ENCODE measurements around the gene CYS1.
"Not testable (repeated sequence)": the region's sequence is repeated elsewhere in the genome, so short reads cannot be mapped to it uniquely, and the experiment has no call there.

The CYS1 gene

DNA sequence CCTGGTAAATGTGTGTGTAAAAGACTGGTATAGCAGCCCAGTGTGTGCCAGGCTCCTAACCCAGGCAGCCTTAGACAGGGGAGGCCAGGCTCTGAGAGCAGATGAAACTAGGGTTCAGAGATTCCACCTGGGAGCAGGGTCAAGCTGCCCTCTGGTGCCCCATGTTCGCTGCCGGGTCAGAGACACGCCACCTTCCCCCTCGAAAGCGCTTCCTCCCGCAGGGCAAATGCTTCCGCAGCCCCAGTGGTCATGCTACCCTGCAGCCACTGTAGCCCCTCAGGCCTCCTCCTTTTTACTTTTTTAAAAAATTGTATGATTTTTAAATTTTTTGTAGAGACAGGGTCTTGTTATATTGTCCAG, 47.5 kb downstream of the CYS1 start:
- no peak overlapping the region for H3K4me3 ChIP-seq (ENCODE audit: low read depth in 1 of 2, low read length in 2 of 2)
- no peak overlapping the region for H3K4me2 ChIP-seq (ENCODE audit: insufficient read depth, low read length)
- ATAC-seq (ENCODE audit: insufficient read depth, low read depth): no peak
- H3K79me2 ChIP-seq (ENCODE audit: insufficient read depth, low read length): no peaks in the 10 kb centered on the region
- H3K9me3 ChIP-seq (ENCODE audit: insufficient read depth, low read length, severe bottlenecking): no peaks in the 10 kb centered on the region
- no peak overlapping the region for H3K9ac ChIP-seq (ENCODE audit: low read depth, low read length)
- H2AFZ ChIP-seq (ENCODE audit: low read depth, low read length): no peak overlapping the region
- TF ChIP-seq, protein P1, sequence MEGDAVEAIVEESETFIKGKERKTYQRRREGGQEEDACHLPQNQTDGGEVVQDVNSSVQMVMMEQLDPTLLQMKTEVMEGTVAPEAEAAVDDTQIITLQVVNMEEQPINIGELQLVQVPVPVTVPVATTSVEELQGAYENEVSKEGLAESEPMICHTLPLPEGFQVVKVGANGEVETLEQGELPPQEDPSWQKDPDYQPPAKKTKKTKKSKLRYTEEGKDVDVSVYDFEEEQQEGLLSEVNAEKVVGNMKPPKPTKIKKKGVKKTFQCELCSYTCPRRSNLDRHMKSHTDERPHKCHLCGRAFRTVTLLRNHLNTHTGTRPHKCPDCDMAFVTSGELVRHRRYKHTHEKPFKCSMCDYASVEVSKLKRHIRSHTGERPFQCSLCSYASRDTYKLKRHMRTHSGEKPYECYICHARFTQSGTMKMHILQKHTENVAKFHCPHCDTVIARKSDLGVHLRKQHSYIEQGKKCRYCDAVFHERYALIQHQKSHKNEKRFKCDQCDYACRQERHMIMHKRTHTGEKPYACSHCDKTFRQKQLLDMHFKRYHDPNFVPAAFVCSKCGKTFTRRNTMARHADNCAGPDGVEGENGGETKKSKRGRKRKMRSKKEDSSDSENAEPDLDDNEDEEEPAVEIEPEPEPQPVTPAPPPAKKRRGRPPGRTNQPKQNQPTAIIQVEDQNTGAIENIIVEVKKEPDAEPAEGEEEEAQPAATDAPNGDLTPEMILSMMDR (IDR thresholded peaks at IDR 0.05; ENCODE audit: borderline replicate concordance, extremely low read depth, low read length, poor library complexity, severe bottlenecking): no peak
- no peak for TF ChIP-seq EZH2 (IDR thresholded peaks at IDR 0.05; ENCODE audit: borderline replicate concordance, low read depth, low read length, severe bottlenecking)
- H3K27ac ChIP-seq (ENCODE audit: low read length): no peak overlapping the region
- DNase-seq: no peak
- no peaks in the 10 kb centered on the region for H4K20me1 ChIP-seq (ENCODE audit: insufficient read depth, low read length)
- H3K27me3 ChIP-seq (ENCODE audit: insufficient read depth, low read length, poor library complexity): no peaks in the 10 kb centered on the region
- H3K4me1 ChIP-seq (ENCODE audit: insufficient read depth, low read length): no peaks in the 10 kb centered on the region
- H3K36me3 ChIP-seq (ENCODE audit: insufficient read depth, low read length): no peaks in the 10 kb centered on the region

DNA sequence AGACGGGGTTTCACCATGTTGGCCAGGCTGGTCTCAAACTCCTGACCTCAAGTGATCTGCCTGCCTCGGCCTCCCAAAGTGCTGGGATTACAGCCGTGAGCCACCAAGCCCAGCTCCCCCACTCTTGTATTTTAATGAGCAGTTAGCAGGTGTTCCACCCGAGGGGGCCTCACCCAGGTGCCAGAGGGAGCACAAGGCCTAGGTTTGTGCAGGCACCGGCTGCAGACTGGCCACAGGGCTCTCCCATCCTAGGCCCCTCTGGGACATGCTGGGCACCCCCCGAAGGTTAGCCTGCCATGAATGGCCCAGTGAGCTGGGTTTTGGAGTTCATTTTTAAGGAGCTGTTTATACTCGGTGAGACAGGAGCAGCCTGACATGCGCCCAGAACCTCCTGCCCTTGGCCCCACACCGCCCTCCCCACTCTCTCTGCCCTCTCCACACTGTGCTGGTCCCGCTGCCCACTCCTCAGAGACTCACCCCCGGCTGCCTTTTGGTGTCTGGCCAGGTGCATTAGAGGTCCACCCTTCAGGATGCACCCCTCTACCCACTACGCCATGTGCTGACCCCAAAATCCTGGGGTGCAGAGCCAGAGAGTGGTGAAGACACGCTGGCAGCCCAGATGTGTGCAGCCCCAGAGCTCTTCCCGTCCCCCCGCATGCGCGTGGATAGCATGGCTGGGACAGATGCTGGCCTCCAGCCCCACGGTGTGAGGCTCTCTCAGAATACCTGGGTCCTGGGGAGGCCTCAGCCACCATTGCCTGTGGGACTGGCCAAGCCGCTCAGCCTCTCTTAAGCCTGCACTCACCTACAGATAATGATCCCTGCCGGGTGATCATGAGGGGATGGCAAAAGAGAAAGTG, 48.1 kb downstream of the CYS1 start:
- no peaks in the 10 kb centered on the region for H3K4me1 ChIP-seq (ENCODE audit: insufficient read depth, low read length)
- no peak overlapping the region for H2AFZ ChIP-seq (ENCODE audit: low read depth, low read length)
- H3K27ac ChIP-seq (ENCODE audit: low read length): no peak overlapping the region
- no peak overlapping the region for H3K4me3 ChIP-seq (ENCODE audit: low read depth in 1 of 2, low read length in 2 of 2)
- no peaks in the 10 kb centered on the region for H4K20me1 ChIP-seq (ENCODE audit: insufficient read depth, low read length)
- H3K4me2 ChIP-seq (ENCODE audit: insufficient read depth, low read length): no peak overlapping the region
- no peaks in the 10 kb centered on the region for H3K27me3 ChIP-seq (ENCODE audit: insufficient read depth, low read length, poor library complexity)
- H3K79me2 ChIP-seq (ENCODE audit: insufficient read depth, low read length): no peaks in the 10 kb centered on the region
- H3K9me3 ChIP-seq (ENCODE audit: insufficient read depth, low read length, severe bottlenecking): no peaks in the 10 kb centered on the region
- TF ChIP-seq, protein P1 (IDR thresholded peaks at IDR 0.05; ENCODE audit: borderline replicate concordance, extremely low read depth, low read length, poor library complexity, severe bottlenecking): no peak
- TF ChIP-seq EZH2 (IDR thresholded peaks at IDR 0.05; ENCODE audit: borderline replicate concordance, low read depth, low read length, severe bottlenecking): no peak
- H3K9ac ChIP-seq (ENCODE audit: low read depth, low read length): no peak overlapping the region
- no peaks in the 10 kb centered on the region for H3K36me3 ChIP-seq (ENCODE audit: insufficient read depth, low read length)
- ATAC-seq (ENCODE audit: insufficient read depth, low read depth) (no peak), DNase-seq (no peak)

DNA sequence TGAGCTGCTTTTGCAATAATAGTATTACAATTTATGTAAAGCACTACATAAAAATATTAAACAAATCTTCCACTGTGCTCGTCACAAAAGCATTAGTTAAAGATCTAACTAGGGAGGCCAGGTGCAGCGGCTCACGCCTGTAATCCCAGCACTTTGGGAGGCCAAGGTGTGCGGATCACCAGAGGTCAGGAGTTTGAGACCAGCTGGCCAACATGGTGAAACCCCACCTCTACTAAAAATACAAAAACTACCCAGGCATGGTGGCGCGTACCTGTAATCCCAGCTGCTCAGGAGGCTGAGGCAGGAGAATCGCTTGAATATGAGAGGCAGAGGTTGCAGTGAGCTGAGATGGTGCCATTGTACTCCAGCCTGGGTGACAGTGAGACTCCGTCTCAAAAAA, 49.4 kb downstream of the CYS1 start:
- H3K27me3 ChIP-seq (ENCODE audit: insufficient read depth, low read length, poor library complexity); H3K9ac ChIP-seq (ENCODE audit: low read depth, low read length); H3K4me3 ChIP-seq (ENCODE audit: low read depth in 1 of 2, low read length in 2 of 2); ATAC-seq (ENCODE audit: insufficient read depth, low read depth); H3K27ac ChIP-seq (ENCODE audit: low read length); DNase-seq; H2AFZ ChIP-seq (ENCODE audit: low read depth, low read length); H4K20me1 ChIP-seq (ENCODE audit: insufficient read depth, low read length); H3K9me3 ChIP-seq (ENCODE audit: insufficient read depth, low read length, severe bottlenecking); H3K36me3 ChIP-seq (ENCODE audit: insufficient read depth, low read length); H3K4me1 ChIP-seq (ENCODE audit: insufficient read depth, low read length); H3K4me2 ChIP-seq (ENCODE audit: insufficient read depth, low read length); H3K79me2 ChIP-seq (ENCODE audit: insufficient read depth, low read length): not testable (repeated sequence)

DNA sequence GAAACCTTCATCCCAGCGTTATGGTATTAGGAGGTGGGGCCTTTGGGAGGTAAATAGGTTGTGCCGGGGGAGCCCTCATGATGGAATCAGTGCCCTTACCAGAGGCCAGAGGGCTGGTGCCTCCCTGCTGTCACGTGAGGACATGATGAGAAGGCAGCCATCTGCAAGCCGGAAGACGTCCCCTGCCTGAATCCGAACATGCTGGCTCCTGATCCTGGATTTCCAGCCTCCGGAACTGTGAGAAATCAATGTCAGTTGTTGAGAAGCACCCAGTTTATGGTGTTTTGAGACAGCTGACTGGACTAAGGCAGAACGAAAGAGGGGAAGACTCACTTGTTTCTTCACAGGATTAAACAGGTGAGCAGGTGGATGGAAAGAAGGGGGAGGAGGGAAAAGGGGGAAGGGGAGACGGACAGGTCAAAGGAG, 49.9 kb downstream of the CYS1 start:
- H3K4me3 ChIP-seq (ENCODE audit: low read depth in 1 of 2, low read length in 2 of 2): no peak overlapping the region
- no peak for ATAC-seq (ENCODE audit: insufficient read depth, low read depth)
- H2AFZ ChIP-seq (ENCODE audit: low read depth, low read length): no peak overlapping the region
- H3K79me2 ChIP-seq (ENCODE audit: insufficient read depth, low read length): no peaks in the 10 kb centered on the region
- DNase-seq: no peak
- H3K27ac ChIP-seq (ENCODE audit: low read length): no peak overlapping the region
- no peaks in the 10 kb centered on the region for H3K4me1 ChIP-seq (ENCODE audit: insufficient read depth, low read length)
- H3K36me3 ChIP-seq (ENCODE audit: insufficient read depth, low read length): no peaks in the 10 kb centered on the region
- no peak overlapping the region for H3K4me2 ChIP-seq (ENCODE audit: insufficient read depth, low read length)
- H3K9ac ChIP-seq (ENCODE audit: low read depth, low read length): no peak overlapping the region
- no peak for TF ChIP-seq EZH2 (IDR thresholded peaks at IDR 0.05; ENCODE audit: borderline replicate concordance, low read depth, low read length, severe bottlenecking)
- H4K20me1 ChIP-seq (ENCODE audit: insufficient read depth, low read length): no peaks in the 10 kb centered on the region
- H3K9me3 ChIP-seq (ENCODE audit: insufficient read depth, low read length, severe bottlenecking): no peaks in the 10 kb centered on the region
- H3K27me3 ChIP-seq (ENCODE audit: insufficient read depth, low read length, poor library complexity): no peaks in the 10 kb centered on the region

All from DND-41 (cell line).